SHP77 treated with DMSO at 0.1 percent for 48 hours (cell line): ENCODE measurements around the gene RET.
"Not testable (repeated sequence)": the region's sequence is repeated elsewhere in the genome, so short reads cannot be mapped to it uniquely, and the experiment has no call there.

ENCODE experiments used
- DNase-seq: peaks from one replicate; lab custom pipeline; 2025; lab: John Stamatoyannopoulos, UW

The RET gene

DNA sequence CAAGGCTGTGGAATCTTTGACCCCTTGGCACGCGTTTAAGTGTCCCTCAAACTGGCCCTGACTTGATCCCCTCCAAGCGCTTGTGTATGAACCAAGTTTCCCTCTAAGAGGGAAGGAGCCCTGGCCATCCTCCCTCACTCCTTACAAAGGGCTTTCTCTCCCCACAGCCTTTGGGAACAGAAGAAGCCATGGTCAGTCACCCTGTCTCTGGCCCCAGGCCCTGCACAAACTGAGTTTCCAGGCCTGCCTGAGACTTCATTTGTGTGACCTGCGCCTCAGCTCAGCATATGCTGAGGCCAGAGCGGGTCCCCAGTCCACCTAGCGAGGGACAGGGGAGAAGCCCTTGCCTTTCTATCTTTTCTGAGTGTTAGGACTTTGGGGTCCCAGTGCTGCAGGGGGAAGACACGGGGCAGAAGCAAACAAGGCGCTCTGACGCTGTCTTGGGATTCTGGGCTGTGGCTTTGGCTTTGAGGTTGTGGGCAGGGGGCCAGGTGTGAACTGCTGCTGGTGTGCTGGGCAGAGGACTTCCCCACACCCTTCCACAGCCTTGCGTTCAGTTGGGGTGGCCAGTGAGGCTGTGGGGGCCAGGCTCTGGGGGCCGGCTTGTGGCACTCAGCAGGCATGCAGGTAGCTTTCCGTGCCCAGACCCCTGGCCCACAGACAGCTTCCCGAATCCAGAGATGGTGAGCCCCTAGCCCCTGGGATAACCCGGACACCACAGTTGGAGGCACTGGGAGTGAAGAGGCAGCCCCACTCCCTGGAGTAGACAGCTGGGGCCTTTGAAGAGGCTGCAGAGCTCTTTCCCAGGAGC is 1.5 kb downstream of the RET start:
- DNase-seq = no peak

DNA sequence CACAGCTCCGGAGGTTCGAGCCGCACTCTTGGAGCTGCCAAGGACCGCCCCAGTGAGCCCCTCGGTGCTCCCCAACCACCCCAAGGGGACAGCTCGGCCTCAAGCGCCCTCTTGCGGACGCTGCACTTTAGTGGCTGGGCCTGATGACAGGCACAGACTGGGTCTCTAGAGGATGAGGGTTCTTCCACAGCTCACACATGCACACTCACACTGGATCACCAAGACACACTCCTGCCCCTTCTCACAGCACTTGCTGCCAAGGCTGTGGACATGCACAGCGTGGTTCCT is 2.1 kb downstream of the RET start:
- peak; percentile 32 for DNase-seq

DNA sequence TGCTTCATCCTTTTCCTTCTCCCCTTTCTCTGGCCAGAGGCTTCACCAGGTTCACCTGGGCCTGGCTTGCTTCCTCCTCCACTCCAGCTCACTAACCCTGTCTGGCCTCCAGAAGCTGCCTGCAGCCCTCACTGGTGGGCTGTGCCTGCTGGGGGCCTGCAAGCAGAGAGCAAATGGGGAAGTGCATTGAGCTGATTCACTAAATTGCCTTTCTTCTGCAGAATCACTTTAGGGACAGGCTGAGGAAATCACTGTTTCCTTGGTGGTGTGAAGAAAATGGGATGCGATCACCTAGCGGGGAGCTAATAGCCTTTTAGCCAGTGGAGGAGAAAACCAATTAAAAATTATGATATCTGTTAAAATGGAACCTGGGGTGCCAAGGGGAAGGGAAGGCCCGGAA is 3.0 kb downstream of the RET start:
- DNase-seq = no peak

DNA sequence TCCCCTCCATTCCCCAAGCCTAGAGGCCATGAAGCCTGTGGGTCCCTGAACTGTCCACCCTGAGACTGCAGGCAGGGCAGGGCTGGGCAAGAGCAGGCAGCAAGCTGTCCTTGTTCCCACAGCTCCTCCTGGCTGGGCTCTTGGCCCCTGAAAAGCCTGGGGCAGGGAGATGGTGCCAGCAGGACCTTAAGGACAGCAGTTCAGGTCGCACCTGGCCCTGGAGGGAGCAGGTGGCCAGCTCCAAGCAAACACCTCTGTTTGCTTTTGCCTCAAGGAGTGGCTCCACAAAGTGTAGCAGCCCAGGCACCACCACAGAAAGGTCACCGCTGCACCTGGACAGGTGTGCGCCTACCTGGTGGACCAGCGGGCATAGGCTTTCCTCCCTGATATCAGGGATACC is 5.2 kb downstream of the RET start:
- peak; percentile 69 for DNase-seq

DNA sequence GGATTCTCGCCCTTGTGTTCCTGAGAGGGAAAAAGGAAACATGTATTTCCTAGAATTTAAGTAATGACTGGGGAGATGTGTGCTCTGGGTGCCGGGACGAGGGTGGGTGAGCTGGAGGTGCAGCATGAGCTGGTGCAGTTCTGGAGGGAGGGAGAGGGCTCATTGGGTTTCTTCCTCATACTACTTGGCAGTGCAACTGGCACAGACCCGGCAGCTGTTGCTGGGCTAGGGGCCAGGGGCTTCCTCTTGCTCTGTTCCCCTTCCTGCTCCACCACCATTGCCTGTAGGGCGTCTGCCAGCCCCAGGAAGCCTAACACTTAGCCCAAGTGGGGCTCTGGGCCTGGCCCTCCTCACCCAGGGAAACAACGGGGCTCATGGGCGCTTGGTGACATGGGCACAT is 5.9 kb downstream of the RET start:
- no peak for DNase-seq

DNA sequence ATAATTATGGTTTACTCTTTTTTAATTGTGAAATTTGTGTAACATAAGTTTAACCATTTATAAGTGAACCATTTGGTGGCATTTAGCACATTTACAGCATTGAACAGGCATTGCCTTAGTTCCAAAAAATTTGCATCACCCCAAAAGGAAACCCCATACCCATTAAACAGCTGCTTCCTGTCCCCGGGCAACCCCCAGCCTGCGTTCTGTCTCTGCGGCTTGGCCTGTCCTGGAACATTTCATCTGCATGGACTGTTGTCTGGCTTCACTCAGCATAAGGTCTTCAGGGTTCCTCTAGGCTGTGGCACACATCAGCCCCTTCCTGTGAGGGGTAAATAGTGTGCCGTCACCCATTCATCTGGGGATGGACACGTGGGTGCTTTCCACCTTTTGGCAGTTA is 6.9 kb downstream of the RET start:
- no peak for DNase-seq

DNA sequence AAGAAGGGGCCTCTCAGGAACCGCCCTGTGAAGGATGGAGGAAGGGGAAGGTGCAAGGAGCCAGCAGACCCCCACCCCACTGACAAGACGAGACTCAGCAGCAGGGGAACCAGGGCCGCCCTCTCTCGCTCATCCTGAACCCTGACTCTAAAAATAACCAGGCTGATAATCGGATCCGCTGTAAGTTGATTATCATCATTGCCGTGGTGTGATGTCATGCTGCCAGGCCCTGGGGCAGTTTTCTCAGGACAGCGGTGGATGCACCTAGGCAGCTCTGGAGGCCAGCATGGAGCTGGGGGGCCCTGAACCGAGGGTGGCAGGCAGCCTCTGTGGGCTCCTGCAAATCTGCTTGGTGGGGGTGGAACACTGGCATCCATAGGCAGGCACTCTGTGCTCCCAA is 7.9 kb downstream of the RET start:
- no peak for DNase-seq

DNA sequence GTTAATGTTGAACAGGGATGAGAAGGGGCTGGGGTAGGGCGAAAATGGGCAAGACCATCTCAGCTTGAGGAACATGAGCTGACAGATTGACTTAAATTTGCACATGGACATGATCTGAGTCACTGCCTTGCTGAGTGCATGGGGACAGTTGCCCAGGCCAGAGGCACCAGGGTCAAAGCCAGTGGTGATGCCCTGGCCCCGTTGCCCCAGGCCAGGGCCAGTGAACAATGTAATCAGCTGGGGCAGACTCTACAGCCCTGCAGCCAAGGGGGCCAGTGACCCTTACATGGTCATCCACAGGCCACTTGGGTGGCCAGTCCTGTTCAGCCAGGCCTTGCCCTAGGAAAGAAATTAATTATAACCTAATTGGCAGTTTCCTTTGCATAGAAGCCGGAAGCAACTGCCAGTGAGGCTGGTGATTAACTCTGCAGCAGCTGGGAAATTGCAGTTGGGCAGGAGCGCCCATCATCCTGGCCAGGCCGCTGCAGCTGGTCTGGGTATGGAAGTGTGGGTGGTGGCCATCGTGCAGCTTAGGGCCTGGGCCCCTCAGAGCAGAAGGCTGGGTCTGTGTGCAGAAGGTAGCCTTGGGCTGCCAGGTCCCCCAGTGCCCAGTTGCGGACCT is 9.6 kb downstream of the RET start:
- no peak for DNase-seq

DNA sequence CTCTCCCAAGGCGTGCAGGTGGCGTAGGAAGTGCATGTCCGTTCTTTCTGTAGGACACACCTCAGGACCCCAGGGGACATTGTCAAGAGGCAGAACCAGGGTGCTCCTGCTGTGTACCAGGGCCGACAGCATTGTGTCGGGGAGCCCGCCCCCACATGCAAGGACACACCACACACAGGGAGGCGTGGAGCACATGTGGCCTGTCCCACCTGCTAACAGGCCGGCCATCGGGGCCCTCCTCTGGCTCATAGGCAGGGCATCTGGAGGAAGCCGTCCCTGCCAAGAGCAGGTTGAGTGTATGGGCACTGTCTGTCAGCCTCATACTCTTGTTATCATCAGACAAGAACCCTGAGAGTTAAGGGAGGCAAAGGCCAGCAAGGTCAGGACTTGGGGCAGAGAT is 12.7 kb downstream of the RET start:
- no peak for DNase-seq

DNA sequence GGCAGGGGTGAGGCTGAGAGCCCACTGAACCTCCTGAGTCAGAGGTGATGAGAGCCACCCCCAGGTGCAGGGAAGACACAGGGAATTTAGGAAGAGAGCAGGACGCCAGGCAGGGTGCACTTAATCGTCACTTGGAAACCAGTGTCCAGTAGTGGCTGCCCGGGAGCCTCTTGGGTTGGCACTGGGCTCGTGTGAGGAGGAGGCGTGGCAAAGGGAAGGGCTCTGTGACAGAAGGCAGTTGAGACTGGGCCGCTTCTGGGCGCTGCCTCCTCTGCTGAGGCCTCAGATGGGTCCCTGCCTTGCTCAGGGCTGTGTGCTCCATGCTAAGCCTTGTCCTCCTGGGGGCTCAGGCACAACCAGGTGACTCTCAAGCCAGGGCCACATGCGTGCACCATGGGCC is 13.3 kb downstream of the RET start:
- peak; percentile 49 for DNase-seq

DNA sequence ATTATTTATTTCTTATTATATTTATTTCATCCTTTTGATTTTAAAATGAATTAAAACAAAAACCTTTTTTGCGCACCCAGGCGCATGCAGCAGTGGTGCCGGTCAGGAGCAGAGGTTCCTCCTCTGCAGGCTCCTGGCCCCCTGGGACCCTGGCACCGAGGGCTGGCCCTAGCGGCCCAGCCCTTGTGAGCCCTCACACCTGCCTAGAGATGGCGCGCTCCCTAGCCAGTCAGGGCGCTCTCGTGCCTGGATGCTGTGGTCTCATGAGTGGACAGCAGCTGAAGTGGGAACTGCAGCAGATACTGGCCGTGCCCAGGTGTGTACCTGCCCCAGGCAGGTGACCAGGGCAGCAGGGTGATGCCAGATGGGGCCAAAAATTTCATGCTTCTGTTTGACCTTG is 13.8 kb downstream of the RET start:
- DNase-seq = no peak

DNA sequence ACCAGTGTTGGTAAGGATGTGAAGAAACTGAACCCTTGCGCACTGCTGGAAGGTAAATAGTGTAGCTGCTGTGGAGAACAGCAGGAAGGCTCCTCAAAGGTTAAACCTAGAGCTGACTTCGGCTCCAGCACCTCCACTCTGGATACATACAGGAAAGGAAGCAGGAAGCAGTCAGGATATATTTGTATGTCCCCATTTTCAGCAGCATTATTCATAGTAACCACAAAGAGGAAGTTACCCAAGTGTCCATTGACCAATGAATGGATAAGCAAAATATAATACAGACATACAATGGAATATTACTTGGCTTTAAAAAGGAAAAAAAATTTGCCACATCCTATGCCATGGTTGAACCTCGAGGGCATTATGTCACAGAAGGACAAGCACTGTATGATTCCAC is 15.0 kb downstream of the RET start:
- no peak for DNase-seq

DNA sequence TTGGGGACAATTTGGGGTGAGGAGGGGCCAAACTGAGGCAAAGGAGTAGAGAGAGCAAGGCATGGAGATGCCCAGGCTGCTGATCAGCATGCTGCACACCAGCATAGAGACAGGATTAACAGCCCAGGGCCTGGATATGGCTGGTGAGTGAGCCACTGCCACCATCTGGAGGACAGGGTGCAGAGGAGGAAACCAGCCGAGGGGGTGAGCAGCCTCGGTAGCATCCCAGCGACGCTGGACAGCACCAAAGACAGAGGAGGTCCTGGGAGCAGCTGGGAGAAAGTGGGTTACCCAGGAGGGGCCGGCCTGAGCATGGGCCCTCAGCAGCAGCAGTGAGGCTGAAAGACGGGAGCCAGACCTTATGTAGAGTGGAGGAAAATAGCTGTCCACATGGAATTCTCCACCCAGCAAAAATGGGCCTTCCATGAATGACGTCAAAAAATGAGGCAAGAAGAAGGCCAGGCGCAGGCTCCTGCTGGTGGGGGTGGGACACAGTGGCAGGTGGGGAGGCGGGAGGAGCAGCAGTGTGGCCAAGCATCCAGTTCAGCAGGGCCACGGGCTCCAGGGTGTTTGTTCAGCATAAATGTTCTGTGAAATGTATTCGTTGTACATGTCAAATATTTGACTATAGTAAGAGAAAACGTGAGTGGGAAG is 16.7 kb downstream of the RET start:
- DNase-seq = peak; percentile 79

DNA sequence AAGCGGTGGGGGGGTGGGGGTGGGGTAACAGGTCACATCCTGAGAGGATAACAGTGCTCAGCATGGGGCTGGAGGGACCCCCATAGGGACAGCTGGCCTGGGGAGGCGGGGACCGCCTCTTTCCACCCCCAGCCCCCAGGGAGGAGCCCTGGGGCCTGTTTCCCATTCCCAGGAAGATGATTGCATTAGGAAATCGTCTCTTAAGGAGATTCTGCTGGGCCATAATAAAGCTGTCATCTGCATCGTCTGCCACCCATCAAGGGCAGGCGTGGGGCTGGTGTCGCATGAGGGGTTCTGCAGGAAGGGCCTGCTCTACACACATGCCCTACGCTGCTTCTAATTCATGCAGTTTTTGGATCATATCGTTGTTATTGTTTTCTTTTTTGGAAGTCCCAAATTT is 17.2 kb downstream of the RET start:
- DNase-seq = no peak

DNA sequence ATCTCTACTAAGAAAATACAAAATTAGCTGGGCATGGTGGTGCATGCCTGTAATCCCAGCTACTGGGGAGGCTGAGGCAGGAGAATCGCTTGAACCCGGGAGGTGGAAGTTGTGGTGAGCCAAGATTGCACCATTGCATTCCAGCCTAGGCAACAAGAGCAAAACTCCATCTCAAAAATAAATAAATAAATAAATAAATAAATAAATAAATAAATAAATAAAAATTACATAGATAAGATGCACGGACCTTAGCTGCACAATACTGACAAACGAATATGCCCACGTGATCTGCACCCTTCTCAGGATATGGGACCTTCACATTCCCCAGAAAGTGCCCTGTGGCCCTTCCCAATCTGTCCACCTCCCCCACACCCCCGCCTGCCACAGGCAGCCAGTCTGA is 22.5 kb downstream of the RET start:
- not testable (repeated sequence) for DNase-seq

DNA sequence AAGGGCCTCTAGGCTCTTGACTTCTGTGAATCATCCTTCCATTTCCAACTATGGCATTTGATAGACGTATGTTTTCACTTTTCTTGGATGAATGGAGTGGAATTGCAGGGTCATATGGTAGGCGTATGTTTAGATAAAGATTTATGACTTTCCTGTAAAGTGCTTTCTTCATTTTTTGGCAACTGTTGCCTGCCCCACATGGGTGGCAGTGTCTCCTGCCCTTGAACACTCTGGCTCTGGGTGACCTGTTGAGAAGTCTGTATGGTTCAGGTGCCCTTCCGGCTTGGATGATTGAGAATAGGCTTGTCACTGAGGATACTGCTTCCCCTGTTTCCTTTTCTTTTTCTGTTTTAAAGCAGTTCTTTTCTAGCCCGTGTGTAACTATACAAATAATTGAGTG is 23.1 kb downstream of the RET start:
- DNase-seq = no peak

DNA sequence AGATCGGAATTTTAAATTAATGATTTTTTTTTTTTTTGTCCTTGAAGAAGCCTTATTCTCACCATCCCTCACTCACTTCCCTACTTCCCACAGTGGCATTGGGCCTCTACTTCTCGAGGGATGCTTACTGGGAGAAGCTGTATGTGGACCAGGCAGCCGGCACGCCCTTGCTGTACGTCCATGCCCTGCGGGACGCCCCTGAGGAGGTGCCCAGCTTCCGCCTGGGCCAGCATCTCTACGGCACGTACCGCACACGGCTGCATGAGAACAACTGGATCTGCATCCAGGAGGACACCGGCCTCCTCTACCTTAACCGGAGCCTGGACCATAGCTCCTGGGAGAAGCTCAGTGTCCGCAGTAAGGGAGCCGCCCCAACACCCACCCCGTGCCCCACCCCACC is 23.5 kb downstream of the RET start:
- no peak for DNase-seq

DNA sequence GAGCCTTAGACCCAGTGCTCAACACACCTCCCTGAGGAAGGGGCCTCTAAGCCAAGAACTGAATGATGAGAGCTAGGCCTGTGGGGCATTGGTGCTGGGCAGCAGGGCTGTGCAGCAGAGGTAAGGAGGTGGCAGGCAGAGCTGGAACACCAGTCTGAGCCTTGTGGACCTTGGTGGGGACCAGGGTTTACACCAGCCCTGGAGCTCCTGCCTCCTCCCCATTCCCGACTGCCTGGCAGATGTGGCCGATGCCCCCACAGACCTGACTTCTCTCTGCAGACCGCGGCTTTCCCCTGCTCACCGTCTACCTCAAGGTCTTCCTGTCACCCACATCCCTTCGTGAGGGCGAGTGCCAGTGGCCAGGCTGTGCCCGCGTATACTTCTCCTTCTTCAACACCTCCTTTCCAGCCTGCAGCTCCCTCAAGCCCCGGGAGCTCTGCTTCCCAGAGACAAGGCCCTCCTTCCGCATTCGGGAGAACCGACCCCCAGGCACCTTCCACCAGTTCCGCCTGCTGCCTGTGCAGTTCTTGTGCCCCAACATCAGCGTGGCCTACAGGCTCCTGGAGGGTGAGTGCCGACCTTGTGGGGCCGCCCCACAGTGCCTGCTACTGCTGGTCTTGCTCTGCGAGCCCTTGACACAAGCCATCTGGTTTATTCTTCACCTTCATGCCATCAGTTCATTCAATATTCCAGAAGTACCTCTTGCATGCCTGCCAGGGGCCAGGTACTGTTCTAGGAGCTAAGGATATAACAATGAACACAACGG is 25.4 kb downstream of the RET start:
- no peak for DNase-seq

DNA sequence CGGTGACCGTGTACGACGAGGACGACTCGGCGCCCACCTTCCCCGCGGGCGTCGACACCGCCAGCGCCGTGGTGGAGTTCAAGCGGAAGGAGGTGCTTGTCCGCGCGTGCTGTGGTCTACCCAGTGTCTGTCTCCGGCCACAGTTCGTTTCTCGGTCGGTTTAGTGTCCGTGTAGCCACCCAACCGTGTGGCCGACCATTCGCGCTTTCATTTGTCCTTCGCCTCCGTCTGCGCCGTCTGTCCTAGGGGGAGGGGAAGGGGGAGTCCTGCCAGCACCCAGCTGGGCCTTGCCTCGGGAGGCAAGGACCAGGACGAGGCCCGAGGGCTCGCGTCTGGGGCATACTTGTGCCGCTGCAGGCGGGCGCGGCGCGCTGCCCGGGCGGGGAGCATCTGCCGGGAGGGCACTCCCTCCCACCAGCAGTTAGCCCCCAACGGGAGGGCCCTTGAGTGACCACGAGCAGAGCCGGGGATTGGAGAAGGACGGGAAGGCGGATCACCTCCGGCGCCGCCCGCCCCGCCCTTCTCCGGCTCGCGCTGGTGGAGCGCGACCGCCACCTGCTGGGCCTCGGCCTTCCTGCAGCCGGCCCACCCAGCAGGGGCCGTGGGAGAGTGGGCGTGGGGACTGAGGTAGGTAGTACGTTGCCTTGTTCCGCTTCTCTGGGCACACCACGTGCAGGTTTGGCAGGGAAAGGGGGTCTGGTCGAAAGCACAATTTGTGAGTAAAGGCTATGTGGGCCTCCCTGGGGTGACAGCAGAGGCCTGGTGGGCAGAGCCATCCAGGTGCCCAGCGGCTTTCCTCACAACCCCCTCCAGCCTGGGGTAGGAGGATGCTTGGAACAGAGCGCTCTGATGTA is 28.5 kb downstream of the RET start:
- DNase-seq = peak; percentile 47

DNA sequence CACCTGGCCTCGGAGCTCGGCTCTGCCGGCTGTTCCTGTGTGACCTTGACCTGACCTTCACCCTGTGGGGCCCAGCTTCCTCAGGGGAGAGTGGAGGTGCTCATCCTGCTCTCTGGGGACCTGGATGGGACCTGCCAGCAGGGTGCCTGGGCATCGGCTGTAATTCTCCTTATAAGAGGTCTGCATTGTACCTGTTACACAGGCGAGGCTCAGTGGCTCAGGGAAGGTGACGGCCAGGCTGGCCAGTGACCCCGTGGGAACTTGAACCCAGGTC is 29.0 kb downstream of the RET start:
- DNase-seq = no peak

DNA sequence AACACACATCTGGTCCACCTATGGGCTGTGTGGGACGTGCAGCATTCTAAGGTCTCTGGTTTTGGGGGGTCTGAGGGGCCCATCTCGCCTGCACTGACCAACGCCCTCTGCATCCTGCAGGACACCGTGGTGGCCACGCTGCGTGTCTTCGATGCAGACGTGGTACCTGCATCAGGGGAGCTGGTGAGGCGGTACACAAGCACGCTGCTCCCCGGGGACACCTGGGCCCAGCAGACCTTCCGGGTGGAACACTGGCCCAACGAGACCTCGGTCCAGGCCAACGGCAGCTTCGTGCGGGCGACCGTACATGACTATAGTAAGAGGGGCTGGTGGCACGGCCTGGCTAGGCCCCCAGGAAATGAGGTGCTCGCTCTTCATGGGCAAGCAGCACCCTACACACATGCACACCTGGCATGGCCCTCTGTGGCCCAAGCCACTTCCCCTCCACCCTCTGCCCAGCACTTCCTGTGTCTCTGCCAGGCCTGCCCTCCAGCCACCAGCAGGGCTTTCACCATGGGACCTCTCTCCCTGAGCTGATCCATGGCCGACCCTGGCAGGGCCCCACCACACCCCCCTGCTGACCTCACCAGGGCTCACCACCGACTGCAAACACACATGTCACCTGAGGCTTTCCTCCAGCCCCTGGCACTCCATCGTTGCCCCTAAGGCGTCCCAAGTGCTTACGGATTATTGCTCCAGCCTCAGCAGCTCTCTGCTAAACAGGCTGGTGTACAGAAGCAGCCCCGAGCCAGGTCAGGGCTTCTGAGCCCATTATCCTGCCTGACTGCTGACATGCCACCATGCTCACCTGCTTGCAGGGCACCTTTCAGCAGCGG is 29.6 kb downstream of the RET start:
- DNase-seq = no peak
